ENCODE results near the gene METTL26.

METTL26 gene

GRCh38 chr16:674968-675883, 39.1 kb upstream of the METTL26 start, which contains the start of gene RHBDL1:
Gene RHBDL1 (plus strand): TSS chr16:675671. CDS start chr16:675791, 120 bp downstream.
- DNase-seq (ENCODE audit: low read depth in 2 of 2), result no peak

GRCh38 chr16:674214-674881, 38.2 kb upstream of the METTL26 start:
- DNase-seq (ENCODE audit: low read depth in 2 of 2), result no peak

- DNase-seq (ENCODE audit: low read depth in 2 of 2), result no peak
Observed at GRCh38 chr16:673399-673991, 37.4 kb upstream of the METTL26 start.

GRCh38 chr16:672851-673250, 36.7 kb upstream of the METTL26 start:
- DNase-seq (ENCODE audit: low read depth in 2 of 2), result no peak

GRCh38 chr16:672371-672770, 36.3 kb upstream of the METTL26 start:
- no peak for DNase-seq (ENCODE audit: low read depth in 2 of 2)

DNA sequence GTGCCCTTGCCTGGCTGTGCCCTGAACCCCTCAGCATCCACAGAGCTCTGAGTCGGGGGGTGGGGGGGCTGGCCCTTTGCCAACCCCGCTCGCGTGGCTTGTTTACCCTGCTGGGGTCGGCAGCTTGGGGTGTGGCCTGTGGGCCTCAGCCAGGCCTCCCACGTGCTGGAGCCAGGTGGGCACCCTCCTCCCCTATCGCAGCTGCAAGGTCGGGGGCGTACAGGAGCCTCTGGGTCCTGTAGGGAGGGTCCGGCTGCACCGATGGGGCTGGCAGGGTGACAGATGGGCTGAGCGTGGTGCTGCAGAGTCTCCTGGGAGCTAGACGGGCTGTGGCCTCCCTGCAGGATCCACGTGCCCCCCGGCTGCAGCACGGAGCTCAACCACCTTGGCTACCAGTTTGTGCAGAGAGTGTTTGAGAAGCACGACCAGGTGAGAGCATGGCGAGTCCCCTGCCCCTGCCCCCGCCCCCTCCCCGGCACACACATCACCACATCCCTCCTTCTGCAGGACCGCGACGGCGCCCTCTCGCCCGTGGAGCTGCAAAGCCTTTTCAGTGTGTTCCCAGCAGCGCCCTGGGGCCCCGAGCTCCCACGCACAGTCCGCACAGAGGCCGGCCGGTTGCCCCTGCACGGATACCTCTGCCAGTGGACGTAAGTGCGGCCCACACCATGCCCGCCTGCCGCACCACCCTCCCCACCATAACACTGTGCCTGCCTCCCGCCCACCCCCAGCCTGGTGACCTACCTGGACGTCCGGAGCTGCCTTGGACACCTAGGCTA, 35.4 kb upstream of the METTL26 start:
- DNase-seq (ENCODE audit: low read depth in 2 of 2), result no peak

DNA sequence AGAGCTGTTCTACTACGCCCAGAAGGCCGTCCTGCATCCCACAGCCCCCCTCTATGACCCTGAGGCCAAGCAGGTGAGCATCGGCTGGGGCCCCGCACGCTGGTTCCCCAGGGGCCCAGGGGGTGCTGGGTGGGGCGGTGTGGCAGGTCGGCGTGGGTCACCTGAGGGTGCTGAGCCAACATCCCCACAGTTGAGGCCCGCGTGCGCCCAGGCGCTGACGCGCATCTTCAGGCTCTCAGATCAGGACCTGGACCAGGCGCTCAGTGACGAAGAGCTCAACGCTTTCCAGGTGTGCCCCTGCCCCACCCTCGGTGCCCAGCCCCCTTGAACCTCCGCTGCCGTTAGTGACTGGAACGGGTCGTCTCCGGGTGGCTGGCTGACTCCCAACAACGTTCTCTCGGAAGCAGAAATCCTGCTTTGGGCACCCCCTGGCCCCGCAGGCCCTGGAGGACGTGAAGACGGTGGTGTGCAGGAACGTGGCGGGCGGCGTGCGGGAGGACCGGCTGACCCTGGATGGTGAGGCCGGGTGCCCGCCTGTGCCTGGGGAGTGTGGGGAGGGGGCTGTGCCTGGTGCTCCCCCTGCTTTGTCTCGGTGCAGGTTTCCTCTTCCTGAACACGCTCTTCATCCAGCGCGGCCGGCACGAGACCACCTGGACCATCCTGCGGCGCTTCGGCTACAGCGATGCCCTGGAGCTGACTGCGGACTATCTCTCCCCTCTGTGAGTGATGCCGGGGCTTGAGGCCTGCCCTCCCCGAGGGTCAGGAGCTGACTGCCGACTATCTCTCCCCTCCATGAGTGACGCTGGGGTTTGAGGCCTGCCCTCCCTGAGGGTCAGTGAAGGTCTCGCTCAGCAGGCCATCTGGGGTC, 34.6 kb upstream of the METTL26 start:
- DNase-seq (ENCODE audit: low read depth in 2 of 2), result no peak

DNA sequence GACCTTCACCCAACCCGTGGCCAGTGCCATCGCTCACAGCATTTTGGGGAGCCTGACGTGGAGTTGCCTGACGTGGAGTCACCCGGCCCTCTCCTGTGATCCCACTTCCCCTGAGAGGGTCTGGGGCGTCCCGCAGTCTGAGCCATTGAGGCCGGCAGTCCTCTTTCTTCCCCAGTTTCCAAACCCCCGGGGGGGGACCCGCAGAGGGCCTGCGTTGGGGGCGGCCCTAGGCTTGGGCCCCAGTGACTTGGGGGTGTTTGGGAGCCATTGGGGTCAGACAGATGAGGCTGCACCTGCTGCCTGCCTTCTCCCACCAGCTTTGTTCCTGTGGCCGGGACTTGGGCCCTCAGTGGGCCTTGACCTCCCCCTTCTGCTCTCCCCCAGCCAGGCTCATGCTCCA, 33.6 kb upstream of the METTL26 start:
- no peak for DNase-seq (ENCODE audit: low read depth in 2 of 2)

DNA sequence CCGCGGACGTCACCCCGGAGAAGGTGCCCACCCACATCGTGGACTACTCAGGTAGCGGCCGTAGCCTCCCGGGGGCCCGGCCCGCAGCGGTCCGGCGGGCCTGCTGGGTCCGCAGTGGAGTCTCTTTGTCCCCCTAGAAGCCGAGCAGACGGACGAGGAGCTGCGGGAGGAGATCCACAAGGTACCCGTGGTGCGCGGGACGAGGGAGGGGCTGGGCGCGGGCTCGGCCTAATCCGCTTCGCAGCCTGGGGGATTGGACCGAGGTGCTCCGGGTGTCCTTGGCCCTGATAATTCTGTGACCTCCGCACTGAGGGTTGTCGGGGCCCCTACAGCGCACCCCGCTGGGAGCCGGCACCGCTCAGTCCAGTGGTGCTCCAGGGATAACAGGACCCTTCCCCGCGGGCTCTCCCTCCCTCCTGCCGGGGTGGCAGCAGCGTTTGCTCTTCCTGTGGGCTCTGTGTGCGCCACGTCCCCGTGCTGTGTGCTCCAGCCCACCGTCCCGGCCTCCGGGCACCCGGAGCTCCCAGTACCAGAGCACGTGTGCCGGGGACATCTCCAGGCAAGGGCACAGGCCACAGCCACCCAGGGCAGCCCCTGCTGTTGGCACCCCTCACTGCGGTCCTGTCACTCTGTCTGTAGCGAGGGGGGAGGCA, 32.5 kb upstream of the METTL26 start:
- DNase-seq (ENCODE audit: low read depth in 2 of 2), result no peak

GRCh38 chr16:667780-668518, 31.8 kb upstream of the METTL26 start, which contains the start of gene RHOT2:
Gene RHOT2 (plus strand): TSS chr16:668132. CDS start chr16:668200, 68 bp downstream.
- DNase-seq (ENCODE audit: low read depth in 2 of 2), result peak; percentile 92 to 95

DNA sequence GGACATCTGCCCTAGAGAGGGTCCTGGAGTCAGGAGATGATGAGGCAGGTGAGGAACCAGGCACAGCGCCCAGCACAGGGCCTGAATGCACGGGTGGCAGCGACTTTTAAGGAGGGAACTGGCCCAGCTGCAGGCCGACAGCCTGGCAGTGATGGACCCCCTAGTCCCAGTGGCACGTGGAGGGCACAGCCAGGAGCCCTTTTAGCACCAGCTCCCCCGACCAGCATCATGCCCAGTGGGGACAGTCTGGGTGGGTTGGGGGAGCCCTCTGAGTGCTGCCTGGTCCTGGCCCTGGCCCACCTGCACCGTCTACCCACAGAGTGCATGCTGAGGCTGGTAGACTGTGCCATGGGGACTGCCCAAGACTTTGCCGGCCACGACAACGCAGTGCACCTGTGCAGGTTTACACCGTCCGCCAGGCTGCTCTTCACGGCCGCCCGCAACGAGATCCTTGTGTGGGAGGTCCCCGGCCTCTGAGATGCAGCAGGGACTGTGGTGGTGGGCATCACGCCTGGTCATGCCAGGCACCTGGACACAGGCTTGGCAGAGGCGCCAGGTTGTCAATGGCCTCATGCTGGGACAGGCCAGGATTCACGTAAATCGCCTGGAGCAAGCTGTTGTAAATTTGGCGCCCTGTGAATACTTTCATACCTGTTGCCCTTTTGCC, 31.1 kb upstream of the METTL26 start:
- no peak for DNase-seq (ENCODE audit: low read depth in 2 of 2)

GRCh38 chr16:666572-666971, 30.5 kb upstream of the METTL26 start:
- DNase-seq (ENCODE audit: low read depth in 2 of 2), result no peak

- no peak for DNase-seq (ENCODE audit: low read depth in 2 of 2)
Observed at GRCh38 chr16:662597-662996, 26.5 kb upstream of the METTL26 start.

DNA sequence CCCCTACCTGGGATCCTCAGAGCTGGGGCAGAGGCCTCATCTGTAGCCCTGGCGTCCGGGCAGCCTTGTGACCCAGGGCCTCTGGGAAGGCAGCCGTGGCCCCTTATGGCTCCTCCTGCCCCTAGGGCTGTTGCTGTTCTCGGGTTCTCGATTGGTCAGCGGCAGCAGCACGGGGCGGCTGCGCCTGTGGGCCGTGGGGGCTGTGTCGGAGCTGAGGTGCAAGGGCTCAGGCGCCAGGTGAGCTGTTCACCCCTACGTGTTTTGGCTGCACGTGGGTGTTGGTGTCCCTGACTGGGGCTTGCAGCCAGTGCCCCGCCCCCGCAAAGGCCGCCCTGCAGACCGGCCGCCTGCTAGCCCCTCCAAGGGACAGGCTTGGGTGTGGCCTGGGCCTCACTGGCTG, 26.0 kb upstream of the METTL26 start:
- no peak for DNase-seq (ENCODE audit: low read depth in 2 of 2)

GRCh38 chr16:661184-661821, 25.2 kb upstream of the METTL26 start:
- DNase-seq (ENCODE audit: low read depth in 2 of 2), result no peak

- peak; percentile 46 to 62 for DNase-seq (ENCODE audit: low read depth in 2 of 2)
Observed at GRCh38 chr16:660459-661183, 24.5 kb upstream of the METTL26 start.

DNA sequence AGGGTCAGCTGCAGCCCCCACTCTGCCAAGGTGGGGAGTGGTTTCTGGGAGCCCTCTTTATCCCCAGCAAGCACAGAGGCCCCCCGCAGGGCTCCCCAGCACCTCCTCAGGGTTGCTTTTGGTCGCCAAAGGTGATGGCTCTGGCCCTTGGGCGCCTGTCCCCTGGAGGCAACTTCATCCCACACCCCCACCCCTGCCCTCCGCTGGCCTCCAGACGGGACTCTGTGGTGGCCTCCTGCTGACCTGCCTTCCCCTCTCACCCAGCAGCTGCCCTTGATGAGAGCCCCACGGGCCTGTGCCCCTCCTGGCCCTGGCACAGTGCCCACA, 24.0 kb upstream of the METTL26 start:
- DNase-seq (ENCODE audit: low read depth in 2 of 2), result no peak

GRCh38 chr16:659618-660017, 23.5 kb upstream of the METTL26 start:
- no peak for DNase-seq (ENCODE audit: low read depth in 2 of 2)

Measured in stimulated activated CD8-positive, alpha-beta memory T cell treated with anti-CD3 and anti-CD28 coated beads, Interleukin-2, amount 100 ng/mL, for 48 hours (primary cell).